Spinal cord (tissue), 10 donors: ENCODE measurements around the gene KRTAP10-9. TPM values are rescaled to one million over a fixed set of nuclear protein-coding genes. Genes with fewer than 3 reads are reported as not detected.
"Not testable (repeated sequence)": the region's sequence is repeated elsewhere in the genome, so short reads cannot be mapped to it uniquely, and the experiment has no call there.

ENCODE experiments used
- DNase-seq, 6 donors: peaks; one replicate each; pipeline versions ENCODE4 v3.0.0 to v3.0.0-alpha.2; 2013 to 2015; ENCODE audit warnings: low spot score in 6 of 6, low read depth in 4 of 6
- H3K27ac ChIP-seq: one replicate; pipeline ENCODE4 v1.5.1; 2013; ENCODE audit warnings: low read depth, low read length, control low read depth
- H3K27me3 ChIP-seq: one replicate; pipeline ENCODE4 v1.6.1; 2013; ENCODE audit warnings: low read length; ENCODE audit not compliant: control insufficient read depth, insufficient read depth
- H3K36me3 ChIP-seq: one replicate; pipeline ENCODE4 v1.6.1; 2013; ENCODE audit warnings: low read length; ENCODE audit not compliant: control insufficient read depth, insufficient read depth
- H3K4me1 ChIP-seq: one replicate; pipeline ENCODE4 v1.6.1; 2013; ENCODE audit warnings: low read length; ENCODE audit not compliant: control insufficient read depth, insufficient read depth
- H3K4me3 ChIP-seq: one replicate; pipeline ENCODE4 v1.5.1; 2013; ENCODE audit warnings: low read depth, low read length, control low read depth
- H3K9me3 ChIP-seq: one replicate; pipeline ENCODE4 v1.6.1; 2013; ENCODE audit warnings: low read length; ENCODE audit not compliant: control insufficient read depth, insufficient read depth
- WGBS: methylation state at CpG from one replicate; pipeline ENCODE4 v1.1.5; 2013; ENCODE audit warnings: missing lambda C conversion rate; ENCODE audit not compliant: insufficient coverage; 5-methylcytosine and 5-hydroxymethylcytosine counted together
- long read RNA-seq, 4 donors: transcript quantifications; one replicate each; lab custom pipeline, GENCODE V29; 2026
- polyA plus RNA-seq, 2 donors: library from polyadenylated mRNA; unstranded; fragments of 120-200 nt; gene quantifications; one replicate each; pipeline ENCODE4 v1.2.1, GENCODE V29; 2013; ENCODE audit not compliant: insufficient read length in 2 of 2
- total RNA-seq, 2 donors: library from RNA; depleted of rRNA in 1 of 2; stranded (reverse); fragments of 120-200 nt in 1 of 2; fragments of >200 nt in 1 of 2; gene quantifications; one replicate each; pipeline versions ENCODE4 v1.2.3 to v1.2.4, GENCODE V29; 2013 to 2014
- donor health status: healthy.

The KRTAP10-9 gene, protein sequence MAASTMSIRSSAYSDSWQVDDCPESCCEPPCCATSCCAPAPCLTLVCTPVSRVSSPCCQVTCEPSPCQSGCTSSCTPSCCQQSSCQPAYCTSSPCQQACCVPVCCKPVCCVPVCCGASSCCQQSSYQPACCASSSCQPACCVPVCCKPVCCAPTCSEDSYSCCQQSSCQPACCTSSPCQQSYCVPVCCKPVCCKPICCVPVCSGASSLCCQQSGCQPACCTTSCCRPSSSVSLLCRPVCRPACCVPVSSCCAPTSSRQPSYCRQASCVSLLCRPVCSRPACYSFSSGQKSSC
- not detected for total RNA-seq
- not detected for polyA plus RNA-seq
- long read RNA-seq, donor 1: 0 reads
- long read RNA-seq, donor 2: 0 reads
- long read RNA-seq, donor 3: 0 reads
- long read RNA-seq, donor 4: 0 reads

DNA sequence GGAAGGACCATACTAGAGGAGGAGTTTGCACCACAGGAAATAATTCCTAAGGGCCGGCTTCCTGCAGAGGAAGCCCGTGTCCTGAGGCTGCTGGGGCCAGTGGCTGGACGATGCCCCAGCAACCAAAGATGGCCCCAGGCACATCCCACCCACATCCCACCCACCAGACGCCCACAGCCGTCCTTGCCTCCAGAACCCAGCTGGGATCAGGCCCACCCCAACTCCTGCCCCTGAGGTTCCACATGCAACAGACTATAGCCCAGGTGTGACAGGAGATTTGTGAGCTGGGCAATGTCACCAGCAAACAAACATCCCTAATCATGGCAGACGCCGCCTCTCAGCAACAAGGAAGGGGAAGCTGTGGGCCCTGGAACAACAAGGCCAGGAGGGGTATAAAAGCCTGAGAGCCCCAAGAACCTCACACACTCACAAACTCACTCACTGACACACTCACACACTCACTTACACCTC is at the start of gene KRTAP10-9:
Gene KRTAP10-9, plus strand, starts transcription at position 421 of the 471 bp plus-strand sequence. CDS start 79 bp downstream, outside the sequence.
- Histone ChIP-seq H3K36me3 (no peaks in the 10 kb centered on the region), H3K4me3 (no peak within 1 kb of the TSS), H3K9me3 (peaks cover 9% of the 10 kb centered on the region), H3K27ac (no peak within 1 kb of the TSS), H3K27me3 (no peaks in the 10 kb centered on the region), H3K4me1 (peaks cover 3% of the 10 kb centered on the region)
- 68% methylated on average over 7 of the region's 7 CpGs for WGBS
- no peak for DNase-seq

DNA sequence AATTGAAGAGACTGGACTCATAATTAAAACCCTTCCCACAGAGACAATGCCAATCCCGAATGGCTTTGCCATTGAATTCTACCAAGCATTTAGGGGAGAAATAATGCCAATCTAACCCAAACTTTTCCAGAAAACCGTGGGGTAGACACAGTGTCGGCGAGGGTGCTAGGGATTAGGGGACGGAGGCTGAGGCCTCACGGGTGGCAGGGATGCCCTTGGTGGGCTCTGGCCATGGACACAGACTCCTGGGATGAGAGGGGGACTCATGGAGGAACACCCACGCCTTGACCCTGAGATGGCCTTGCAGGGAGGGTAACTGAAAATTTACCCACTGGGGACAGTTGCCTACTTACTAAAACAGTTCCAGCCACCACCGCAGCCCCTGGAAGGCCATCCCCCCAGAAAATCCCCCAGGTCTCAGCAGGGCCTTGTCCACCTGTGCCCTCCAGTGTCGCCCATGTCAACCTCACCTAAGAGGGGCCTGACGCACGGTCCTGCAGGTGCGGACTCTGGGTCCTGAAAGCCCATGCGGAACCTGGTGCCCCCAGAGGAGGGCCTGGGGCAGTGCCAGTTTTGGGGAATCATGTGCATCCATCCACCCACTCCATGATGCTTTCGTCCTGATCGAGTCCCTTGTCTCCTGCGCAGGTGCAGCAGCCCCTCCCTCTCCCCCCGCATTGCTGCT is 48.4 kb upstream of the KRTAP10-9 start:
- Histone ChIP-seq H3K27me3 (no peaks in the 10 kb centered on the region), H3K4me1 (peaks cover 4% of the 10 kb centered on the region), H3K36me3 (no peaks in the 10 kb centered on the region), H3K9me3 (peaks cover 4% of the 10 kb centered on the region), H3K4me3 (no peak overlapping the region), H3K27ac (no peak overlapping the region)
- 94% methylated on average over 16 of the region's 17 CpGs for WGBS
- no peak for DNase-seq

DNA sequence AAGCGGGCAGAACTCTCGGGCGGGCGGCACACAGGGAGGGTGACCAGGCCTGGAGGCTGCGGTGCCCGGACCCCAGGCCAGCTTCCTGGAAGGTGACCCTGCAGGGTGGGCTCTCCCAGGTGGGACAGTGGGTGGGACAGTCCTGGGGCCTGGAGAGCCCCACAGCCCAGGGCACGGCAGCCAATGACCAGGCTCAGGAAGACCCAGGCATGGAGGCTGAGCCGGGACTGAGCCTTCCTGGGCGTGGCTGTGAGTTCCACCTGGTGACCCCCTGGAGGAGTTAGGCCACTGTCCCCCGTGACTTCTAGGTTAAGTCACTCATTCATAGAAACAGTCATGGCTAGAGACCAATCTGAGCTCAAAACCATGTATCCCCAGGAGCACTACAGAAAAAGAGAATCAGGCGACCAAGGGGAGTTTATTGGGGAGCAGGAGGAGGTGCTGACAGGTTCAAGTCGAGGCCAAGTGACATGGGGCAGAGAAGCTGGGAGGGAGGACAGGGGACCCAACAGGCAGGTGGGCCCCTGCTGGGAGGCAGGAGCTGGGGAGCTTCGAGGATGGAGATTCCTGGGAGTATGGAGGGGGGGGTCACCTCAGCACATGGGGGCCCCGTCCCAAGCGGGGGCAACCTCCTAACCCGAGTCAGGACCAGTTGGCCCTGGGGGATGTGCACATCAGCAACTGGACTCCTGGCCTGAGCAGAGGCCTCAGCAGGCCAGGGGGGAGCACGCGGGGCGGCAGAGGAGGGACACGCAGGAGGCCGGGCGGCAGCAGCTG is 47.6 kb upstream of the KRTAP10-9 start:
- no peak for DNase-seq
- no peaks in the 10 kb centered on the region for H3K36me3 ChIP-seq
- no peaks in the 10 kb centered on the region for H3K27me3 ChIP-seq
- peaks cover 4% of the 10 kb centered on the region for H3K4me1 ChIP-seq
- H3K4me3 ChIP-seq: no peak overlapping the region
- H3K27ac ChIP-seq: no peak overlapping the region
- peaks cover 4% of the 10 kb centered on the region for H3K9me3 ChIP-seq
- WGBS: 69% methylated on average over 20 of the region's 22 CpGs

DNA sequence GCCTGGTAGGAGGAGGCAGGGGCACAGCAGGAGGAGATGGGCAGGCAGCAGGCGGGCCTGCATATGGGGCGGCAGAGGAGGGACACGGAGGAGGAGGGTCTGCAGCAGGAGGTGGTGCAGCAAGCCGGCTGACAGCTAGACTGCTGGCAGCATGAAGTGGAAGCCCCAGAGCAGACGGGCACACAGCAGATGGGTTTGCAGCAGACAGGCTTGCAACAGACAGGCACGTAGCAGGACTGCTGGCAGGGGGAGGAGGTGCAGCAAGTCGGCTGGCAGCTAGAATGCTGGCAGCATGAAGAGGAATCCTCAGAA is 47.1 kb upstream of the KRTAP10-9 start:
- DNase-seq: peak in 1 of 6 donors; percentile 17
- Histone ChIP-seq H3K27me3 (no peaks in the 10 kb centered on the region), H3K4me3 (no peak overlapping the region), H3K27ac (no peak overlapping the region), H3K36me3 (no peaks in the 10 kb centered on the region), H3K9me3 (peaks cover 4% of the 10 kb centered on the region), H3K4me1 (peaks cover 3% of the 10 kb centered on the region)
- WGBS: 55% methylated on average over 7 of the region's 7 CpGs

DNA sequence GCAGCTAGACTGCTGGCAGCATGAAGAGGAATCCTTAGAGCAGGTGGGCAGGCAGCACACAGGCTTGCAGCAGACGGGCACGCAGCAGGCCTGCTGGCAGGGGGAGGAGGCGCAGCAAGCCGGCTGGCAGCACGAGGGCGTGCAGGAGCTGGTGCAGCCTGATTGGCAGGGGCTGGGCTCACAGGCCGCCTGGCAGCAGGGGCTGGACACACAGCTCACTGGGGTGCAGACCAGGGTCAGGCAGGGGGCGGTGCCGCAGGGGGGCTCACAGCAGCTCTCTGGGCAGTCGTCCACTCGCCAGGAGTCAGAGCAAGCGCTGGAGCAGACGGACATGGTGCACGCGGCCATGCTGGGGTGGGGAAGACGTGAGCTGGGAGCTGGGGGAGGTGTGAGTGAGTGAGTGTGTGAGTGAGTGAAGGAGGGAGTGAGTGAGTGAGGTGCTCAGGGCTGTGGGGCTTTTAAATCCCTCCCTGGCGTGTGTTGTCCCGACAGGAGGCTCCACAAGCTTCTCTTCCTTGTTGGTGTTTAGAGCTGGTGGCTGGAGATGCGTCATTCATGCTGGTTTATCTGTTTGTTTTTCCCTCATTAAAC is 46.6 kb upstream of the KRTAP10-9 start, which contains the start of gene KRTAP10-5:
Gene KRTAP10-5, minus strand, starts transcription at position 374 of the 591 bp plus-strand sequence. Its CDS starts 26 bp downstream, at position 348.
- not testable (repeated sequence) for H3K9me3 ChIP-seq, H3K27ac ChIP-seq, H3K27me3 ChIP-seq, H3K4me1 ChIP-seq, H3K36me3 ChIP-seq, DNase-seq, H3K4me3 ChIP-seq
- WGBS: 24% methylated on average over 19 of the region's 19 CpGs

DNA sequence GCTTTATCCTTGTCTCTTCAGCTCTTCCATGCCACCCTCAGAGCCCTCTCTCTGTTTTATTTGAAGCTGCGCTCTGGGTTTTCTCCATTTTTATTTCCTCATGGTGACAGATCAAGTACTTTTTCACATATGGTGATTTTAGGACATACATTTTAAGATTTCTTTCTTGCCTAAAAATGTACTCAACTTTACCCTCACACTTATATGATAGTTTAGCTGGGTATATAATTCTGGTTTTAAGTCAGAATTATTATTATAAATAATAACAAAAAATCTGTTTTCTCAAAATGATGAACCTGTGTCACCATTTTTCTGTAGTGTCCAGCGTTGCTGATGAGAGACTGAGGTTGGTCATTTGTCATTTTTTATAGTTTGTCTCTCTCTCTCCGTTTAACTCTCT is 45.7 kb upstream of the KRTAP10-9 start:
- 100% methylated on average over 1 of the region's 3 CpGs for WGBS
- no peaks in the 10 kb centered on the region for H3K4me1 ChIP-seq
- H3K27me3 ChIP-seq: peaks cover 7% of the 10 kb centered on the region
- no peak overlapping the region for H3K27ac ChIP-seq
- H3K9me3 ChIP-seq: peaks cover 4% of the 10 kb centered on the region
- DNase-seq: no peak
- no peaks in the 10 kb centered on the region for H3K36me3 ChIP-seq
- no peak overlapping the region for H3K4me3 ChIP-seq

DNA sequence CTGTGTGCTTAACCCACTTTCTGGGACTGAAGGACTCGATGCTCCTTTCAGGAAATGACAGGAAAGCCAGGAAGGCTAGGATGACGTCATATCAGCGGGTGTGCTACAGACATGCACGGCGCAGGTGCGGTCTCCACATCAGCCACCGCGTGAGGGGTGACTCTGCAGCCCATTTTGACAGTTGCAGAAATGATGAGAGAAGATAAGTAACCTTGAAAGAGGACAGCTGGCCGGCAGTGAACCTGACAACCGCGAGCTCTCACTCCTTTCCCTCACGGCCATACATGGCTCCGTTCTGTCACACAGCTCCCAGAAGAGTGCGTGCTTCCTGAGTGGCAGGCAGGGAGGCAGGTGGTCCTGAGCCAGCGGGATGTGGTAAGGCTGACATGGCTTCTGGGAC is 44.8 kb upstream of the KRTAP10-9 start:
- 83% methylated on average over 12 of the region's 15 CpGs for WGBS
- Histone ChIP-seq H3K9me3 (peaks cover 3% of the 10 kb centered on the region), H3K27me3 (peaks cover 7% of the 10 kb centered on the region), H3K27ac (no peak overlapping the region), H3K36me3 (no peaks in the 10 kb centered on the region), H3K4me3 (no peak overlapping the region), H3K4me1 (no peaks in the 10 kb centered on the region)
- DNase-seq: no peak

DNA sequence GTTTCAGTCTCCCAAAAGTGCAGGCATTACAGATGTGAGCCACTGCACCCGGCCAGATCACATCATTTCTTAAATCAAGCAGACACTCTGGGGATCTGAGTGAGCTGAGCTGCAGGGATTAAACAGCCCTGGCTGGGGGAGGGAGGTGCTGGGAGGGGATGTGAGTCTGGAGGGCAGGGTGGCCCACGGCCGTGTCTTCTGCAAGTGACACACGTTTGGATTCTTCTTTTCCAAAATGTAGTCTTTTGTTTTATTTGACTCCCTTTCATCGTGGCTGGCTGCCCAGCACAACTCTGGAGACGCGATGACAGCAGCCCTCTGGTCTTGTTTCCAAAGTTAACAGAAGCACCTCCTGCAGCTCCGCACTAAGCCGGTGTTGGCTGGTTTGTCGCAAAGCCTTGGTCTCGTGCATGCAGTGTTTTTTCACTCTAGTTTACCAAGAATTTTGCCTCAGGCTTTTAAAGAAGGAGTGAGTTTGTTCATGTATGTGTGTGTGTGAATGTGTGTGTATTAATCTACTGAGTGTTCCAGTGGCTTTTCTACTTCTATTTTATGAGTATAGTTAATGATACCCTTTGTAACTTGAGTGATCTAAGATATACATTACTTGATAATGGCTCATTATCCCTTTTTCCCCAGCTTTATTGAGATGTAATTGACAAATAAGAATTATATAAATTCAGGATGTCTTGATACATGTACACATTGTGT is 43.6 kb upstream of the KRTAP10-9 start:
- peaks cover 7% of the 10 kb centered on the region for H3K27me3 ChIP-seq
- no peaks in the 10 kb centered on the region for H3K36me3 ChIP-seq
- WGBS: 0% methylated on average over 3 of the region's 11 CpGs
- no peak overlapping the region for H3K4me3 ChIP-seq
- H3K27ac ChIP-seq: no peak overlapping the region
- no peaks in the 10 kb centered on the region for H3K9me3 ChIP-seq
- DNase-seq: peak in 5 of 6 donors; percentile 9 to 79 (median 20)
- no peaks in the 10 kb centered on the region for H3K4me1 ChIP-seq

DNA sequence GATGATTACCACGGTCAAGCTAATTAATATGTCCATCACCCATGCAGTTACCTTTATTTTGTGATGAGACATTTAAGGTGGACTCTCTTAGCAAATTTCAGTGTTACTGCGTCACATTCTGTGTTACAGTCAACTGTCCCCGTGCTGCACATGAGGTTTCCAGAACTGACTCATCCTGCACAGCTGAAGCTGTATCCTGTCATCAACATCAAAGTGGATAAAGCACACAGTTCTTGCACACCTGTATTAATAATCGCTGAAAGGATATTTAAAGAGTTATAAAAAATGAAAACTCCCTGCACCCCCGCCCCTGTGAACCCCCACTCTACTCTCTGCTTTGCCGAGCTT is 43.1 kb upstream of the KRTAP10-9 start:
- DNase-seq: no peak
- no peaks in the 10 kb centered on the region for H3K36me3 ChIP-seq
- no peaks in the 10 kb centered on the region for H3K9me3 ChIP-seq
- H3K27ac ChIP-seq: no peak overlapping the region
- H3K27me3 ChIP-seq: peaks cover 7% of the 10 kb centered on the region
- 87% methylated on average over 3 of the region's 6 CpGs for WGBS
- H3K4me3 ChIP-seq: no peak overlapping the region
- H3K4me1 ChIP-seq: no peaks in the 10 kb centered on the region
